T-helper 1 cell treated with Interleukin-12 subunit alpha and Interleukin-12 subunit beta and Interleukin-4 antibody, amounts not matched to agents 30 ng/mL and 1 ng/mL, for 36 hours (primary cell): ENCODE measurements around the gene CCDC175. TPM values are rescaled to one million over a fixed set of nuclear protein-coding genes. Genes with fewer than 3 reads are reported as not detected.

Source experiments
- intact Hi-C: fragments of 100-400 bp; cut with micrococcal nuclease; formaldehyde crosslinking; loops from one replicate; pipeline ENCODE4 v1.15.1; 2024
- total RNA-seq: library from RNA; stranded (reverse); gene quantifications from 2 replicates; pipeline ENCODE4 v1.2.3, GENCODE V29; 2022

The CCDC175 gene
- total RNA-seq, 1 donor from 2014 or later = not detected

DNA sequence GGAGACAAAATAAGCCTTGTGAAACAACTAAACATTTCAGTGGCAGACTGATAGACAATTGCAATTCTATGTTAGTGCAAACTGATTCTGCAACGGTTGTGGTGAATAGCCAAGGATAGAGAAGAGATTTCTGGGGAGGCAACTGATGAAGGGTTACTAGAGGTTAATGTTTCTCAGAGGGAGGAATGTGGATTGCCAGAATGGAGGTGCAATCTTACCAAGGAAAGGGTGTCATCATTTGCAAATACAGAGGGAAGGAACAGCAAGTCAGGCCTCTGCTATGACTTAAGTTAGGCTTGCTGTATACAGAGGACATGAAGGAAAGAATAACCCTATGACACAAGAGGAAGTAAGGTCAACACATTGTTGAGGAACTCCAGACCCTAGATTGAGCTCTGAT, 35.8 kb downstream of the CCDC175 start:
- intact Hi-C loops = no loop called here

- intact Hi-C loops = no loop called here
Measured at GRCh38 chr14:59538936-59539335, 37.7 kb downstream of the CCDC175 start.

DNA sequence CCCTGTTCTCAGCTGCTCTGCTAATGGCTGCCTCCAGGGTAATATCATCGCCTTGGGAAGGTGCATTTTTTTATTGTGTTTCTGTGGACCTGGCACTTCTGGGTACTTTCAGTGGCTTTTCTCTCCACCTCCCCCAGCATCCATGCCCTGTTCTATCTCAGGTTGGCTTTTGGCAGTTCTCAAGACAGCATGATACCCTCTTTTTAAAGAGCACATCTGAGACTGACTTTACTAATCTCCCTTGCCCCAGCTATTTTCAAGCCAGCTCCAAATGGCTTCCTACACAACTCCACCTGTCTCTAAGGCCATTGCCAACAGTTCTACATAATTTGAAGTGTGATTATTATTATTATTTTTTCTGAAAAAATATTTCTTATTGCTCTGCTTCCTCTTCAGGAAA, 39.1 kb downstream of the CCDC175 start:
- intact Hi-C loops = no loop called here

- intact Hi-C loops = no loop called here
Measured at GRCh38 chr14:59534361-59534987, 42.1 kb downstream of the CCDC175 start.

DNA sequence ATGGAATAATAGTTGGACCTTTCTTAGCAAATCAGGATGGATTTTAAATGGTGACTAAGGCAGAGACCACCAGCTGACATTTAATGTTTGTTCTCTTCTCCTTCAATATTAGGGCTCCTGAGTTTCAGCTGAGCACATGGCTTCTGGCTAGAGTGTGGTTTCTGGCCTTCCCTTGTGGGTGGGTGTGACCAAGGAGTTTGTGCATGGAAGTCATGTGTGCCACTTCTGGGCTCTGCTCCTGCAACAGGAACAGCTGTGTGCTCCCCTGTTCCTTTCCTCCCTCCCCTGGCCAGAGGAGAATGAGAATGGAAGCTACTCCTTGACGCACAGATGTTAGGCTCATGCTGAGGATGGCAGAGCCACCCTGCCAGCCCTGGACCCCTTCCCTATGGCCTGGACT, 44.2 kb downstream of the CCDC175 start:
- intact Hi-C loops = no loop called here

GRCh38 chr14:59530349-59530748, 46.3 kb downstream of the CCDC175 start:
- intact Hi-C loops = no loop called here

DNA sequence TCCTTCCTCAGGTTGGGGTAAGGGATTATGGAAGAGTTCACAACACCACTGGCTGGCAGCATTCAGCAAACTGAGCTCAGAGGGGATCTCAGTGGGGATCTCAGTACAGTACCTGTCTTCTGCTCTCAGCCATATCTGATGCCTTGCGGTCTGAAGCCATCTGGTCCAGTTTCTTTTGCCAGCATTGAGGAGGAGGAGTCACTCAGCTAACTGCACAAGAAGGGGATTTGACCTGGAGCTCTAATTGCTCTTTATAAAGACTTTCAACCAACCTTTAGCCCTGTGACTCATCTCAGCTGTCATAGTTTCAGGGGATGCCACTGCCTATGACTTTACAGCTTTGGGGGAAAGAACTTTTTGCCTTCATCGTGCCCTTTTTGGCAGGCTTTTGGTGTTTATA, 47.4 kb downstream of the CCDC175 start:
- intact Hi-C loops = no loop called here

DNA sequence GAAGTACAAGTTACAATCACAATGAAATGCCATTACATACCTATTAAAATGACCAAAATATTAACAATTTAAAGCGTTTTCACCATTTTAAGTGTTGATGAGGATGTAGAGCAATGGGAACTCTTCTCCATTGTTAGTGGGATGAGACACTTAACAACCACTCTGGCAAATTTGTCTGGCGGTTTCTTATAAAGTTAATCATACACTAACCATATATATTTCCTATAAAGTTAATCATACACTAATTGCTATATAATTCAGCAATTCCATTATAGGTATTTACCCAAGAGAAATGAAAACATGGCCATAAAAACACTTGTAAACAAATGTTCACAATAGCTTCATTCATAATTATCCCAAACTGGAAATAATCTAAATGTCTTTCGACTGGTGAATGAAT, 56.4 kb downstream of the CCDC175 start:
- intact Hi-C loops = no loop called here

DNA sequence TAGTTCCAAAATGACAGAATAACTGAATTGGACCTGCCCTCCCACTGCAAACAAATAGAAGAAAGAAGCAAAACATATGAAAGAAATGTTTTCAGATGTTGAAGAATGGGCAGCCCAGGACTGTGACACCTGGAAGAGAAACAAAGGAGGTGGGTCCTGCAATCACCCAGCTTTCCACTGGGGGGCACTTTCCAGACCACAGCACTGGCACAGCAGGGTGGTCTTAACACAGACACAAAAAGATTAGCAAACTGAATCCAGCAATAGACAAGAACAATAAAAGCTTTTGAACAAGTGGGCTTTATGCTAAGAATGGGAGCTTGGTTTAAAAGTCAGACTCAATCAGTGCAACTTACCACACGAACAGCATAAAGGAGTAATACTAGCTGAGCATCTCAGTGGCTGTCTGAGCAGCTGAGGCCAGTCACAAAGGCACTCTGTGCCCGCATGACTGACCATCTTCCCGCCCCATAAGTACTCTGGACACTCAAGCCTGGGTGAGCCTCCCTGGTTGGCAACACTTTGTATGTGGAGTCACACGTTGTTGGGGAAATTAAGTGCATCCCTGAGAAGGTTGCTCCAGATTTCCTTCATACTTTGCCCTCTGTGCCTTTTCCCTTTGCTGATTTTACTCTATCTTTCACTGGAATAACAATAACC, 64.6 kb downstream of the CCDC175 start:
- intact Hi-C loops = no loop called here

- intact Hi-C loops = no loop called here
Measured at GRCh38 chr14:59510966-59511365, 65.6 kb downstream of the CCDC175 start.

DNA sequence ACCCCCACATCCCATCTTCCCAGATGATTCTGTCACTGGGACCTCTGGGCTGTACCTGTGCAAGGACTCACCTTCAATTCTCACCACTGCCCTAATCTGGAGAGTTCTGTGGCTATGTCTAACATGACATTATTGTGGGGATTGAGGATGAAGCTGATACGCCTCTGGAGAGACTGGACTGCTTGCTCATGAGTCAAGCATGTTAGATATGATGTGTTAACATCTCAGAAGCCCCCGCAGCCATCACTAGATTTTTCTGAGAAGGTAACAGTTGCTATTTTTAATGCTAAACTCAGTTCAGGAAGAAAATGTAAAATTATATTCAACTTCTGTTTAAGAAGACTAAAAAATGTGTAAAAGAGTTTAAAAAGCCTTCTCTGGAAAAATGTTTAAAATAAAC, 66.6 kb downstream of the CCDC175 start:
- intact Hi-C loops = no loop called here

DNA sequence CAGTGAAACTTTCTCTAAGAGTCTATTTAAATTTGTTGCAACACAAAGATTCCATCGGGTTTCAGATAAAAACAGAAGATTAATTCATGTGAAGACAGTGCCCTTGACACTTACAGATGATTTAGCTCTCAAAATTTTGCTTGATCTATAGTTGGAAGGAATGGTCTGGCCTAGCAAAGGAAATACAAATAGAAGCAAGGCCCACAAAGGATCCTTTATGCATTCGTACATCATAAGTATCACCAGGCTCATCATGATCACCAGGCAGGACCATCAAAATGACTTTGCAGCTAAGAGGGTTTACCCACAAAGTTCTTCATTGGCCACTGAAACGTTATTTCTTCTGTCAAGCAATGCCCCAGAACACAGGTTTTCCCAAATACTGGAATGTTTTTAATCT, 67.5 kb downstream of the CCDC175 start:
- intact Hi-C loops = no loop called here

DNA sequence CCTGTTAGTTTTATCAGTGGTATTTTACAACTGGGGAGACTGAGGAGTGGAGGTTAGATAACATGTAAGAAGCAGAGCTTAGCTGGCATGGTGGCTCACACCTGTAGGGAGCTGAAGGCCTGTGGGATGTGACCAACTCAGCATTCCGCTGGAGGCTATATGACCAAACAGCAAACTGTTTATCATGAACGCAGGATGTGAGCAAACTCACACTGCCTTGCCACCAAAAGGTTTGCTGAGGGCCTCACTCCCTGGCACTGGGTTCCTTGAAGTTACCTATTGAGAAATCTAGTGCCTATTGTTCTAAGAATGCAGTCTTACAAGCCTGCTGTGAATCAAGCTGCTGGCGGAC, 68.9 kb downstream of the CCDC175 start:
- intact Hi-C loops = loop anchor here (1.0 to 2.0 kb wide), 3 partner anchors 69 to 457 kb away; partner anchors contain the start of gene CCDC175

DNA sequence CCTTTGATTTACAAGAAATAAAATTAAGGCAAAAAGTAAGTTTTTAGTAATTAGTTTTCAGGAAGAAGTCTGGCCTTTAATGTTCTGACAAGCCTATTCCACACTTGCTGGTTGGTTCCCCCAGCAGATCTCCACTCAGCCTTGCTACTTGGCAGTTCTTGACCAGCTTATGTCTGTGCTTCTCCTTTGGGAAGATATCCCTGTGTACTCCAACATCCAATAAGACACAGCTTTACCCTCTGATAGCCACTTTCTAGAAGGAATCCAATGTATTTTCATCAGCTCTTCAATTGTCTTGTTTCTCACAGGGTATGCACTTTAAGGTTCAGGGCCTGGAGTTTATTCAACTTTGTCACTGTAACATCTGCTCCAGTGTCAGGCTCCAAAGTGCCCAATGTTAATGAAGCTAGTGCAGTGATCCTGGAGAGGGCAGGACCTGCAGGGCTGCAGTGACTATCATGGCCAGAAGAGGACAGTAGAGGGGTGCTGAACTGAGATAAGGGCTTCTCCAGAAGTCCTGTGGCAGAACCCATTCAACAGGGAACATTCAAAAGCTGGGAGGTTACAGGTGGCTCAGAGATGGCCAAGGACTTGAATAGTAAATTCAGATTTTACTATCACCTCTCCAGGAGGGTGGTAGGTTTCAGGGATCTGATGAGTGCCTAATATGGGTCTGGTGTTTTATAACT, 69.4 kb downstream of the CCDC175 start:
- intact Hi-C loops = loop anchor here (1.0 to 2.0 kb wide), 3 partner anchors 69 to 458 kb away; partner anchors contain the start of gene CCDC175

- intact Hi-C loops = no loop called here
Measured at GRCh38 chr14:59503256-59503655, 73.4 kb downstream of the CCDC175 start.

- intact Hi-C loops = no loop called here
Measured at GRCh38 chr14:59500732-59501131, 75.9 kb downstream of the CCDC175 start.

DNA sequence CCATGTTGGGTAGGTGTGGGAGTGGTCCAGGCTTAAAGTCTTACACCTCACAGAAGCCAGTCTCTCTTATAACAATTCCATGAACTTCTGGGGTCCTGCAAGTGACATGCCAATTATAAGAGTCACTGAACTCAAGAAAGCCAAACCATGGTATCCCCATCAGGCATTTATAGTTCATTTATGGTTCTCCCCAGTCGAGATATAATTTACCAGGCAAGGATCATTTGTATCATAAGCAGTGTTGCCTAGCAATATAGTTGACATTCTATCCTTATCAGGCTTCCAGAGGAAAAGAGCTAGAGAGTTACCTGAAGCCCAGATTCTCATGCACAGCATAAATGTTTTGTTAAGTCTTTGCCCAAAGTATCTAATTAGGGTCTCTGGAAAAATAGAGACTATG, 84.2 kb downstream of the CCDC175 start:
- intact Hi-C loops = no loop called here

DNA sequence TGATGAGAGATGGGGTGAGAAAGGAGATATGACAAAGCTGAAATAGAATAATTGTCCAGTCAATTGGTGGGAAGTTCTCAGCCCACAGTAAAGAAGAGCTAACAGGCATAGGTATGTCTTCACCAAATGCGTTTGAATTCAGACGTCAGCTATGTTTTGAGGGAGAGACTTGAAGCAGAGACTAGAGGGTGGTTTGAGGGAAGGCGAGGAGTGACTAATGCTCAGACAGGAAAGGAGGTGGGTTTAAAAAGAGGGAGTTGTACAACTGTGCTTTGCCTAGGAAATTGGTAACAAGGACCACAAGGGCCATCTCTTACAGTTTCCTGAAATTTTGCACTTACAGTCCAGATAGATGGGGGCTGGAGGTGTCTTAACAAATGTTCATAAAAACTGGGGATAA, 85.9 kb downstream of the CCDC175 start:
- intact Hi-C loops = no loop called here

GRCh38 chr14:59484639-59485175, 91.9 kb downstream of the CCDC175 start:
- intact Hi-C loops = loop anchor here (1.0 to 10.0 kb wide), 15 partner anchors 20 to 1840 kb away; partner anchors contain the start of genes ARID4A, CCDC175, DAAM1 and DACT1

- intact Hi-C loops = loop anchor here (1.0 to 10.0 kb wide), 16 partner anchors 20 to 1841 kb away; partner anchors contain the start of genes ARID4A, CCDC175, DAAM1 and DACT1
Measured at GRCh38 chr14:59483819-59484638, 92.6 kb downstream of the CCDC175 start, which contains the start of the genes JKAMP and L3HYPDH. TSS of gene JKAMP (plus strand) at chr14:59484517. CDS start at chr14:59484590, 73 bp downstream. TSS of gene L3HYPDH (minus strand) at chr14:59484408. CDS start at chr14:59484316, 92 bp downstream.

- intact Hi-C loops = loop anchor here (1.0 to 10.0 kb wide), 9 partner anchors 481 to 1841 kb away; partner anchors contain the start of genes DACT1, DHRS7, PPM1A and PRKCH
Measured at GRCh38 chr14:59483363-59483762, 93.2 kb downstream of the CCDC175 start.
